ENCODE measurements around the gene DVL2. TPM values are rescaled to one million over a fixed set of nuclear protein-coding genes. Genes with fewer than 3 reads are reported as not detected.

Gene DVL2
- total RNA-seq, 1 donor from 2014 or later, result 46.4 TPM

GRCh38 chr17:7238420-7239090 lies 4.2 kb upstream of the DVL2 start:
- Histone ChIP-seq H3K4me1 (peaks cover 50% of the 10 kb centered on the region), H3K27me3 (ENCODE audit: low read depth) (no peaks in the 10 kb centered on the region), H3K4me3 (peak overlapping the region; percentile 97), H3K36me3 (peaks cover 41% of the 10 kb centered on the region), H3K9me3 (no peaks in the 10 kb centered on the region), H3K27ac (peak overlapping the region; percentile 88)
- TF ChIP-seq CTCF (IDR thresholded peaks at IDR 0.05), result no peak
- ATAC-seq (no peak), DNase-seq (no peak)
- intact Hi-C loops (cut with DNase I), result no loop called here

GRCh38 chr17:7237761-7238419 lies 3.6 kb upstream of the DVL2 start:
- Histone ChIP-seq H3K4me1 (peaks cover 52% of the 10 kb centered on the region), H3K27me3 (ENCODE audit: low read depth) (no peaks in the 10 kb centered on the region), H3K36me3 (peaks cover 40% of the 10 kb centered on the region), H3K27ac (peak overlapping the region; percentile 88), H3K9me3 (no peaks in the 10 kb centered on the region), H3K4me3 (peak overlapping the region; percentile 97)
- peak; percentile 90 for DNase-seq
- TF ChIP-seq CTCF (IDR thresholded peaks at IDR 0.05), result no peak
- ATAC-seq, result peak; percentile 25
- intact Hi-C loops (cut with DNase I), result no loop called here

- Histone ChIP-seq H3K36me3 (peaks cover 40% of the 10 kb centered on the region), H3K4me3 (peak overlapping the region; percentile 97), H3K27ac (peak overlapping the region; percentile 88), H3K27me3 (ENCODE audit: low read depth) (no peaks in the 10 kb centered on the region), H3K9me3 (no peaks in the 10 kb centered on the region), H3K4me1 (peaks cover 57% of the 10 kb centered on the region)
- ATAC-seq, result no peak
- intact Hi-C loops (cut with DNase I), result no loop called here
- no peak for DNase-seq
- no peak for TF ChIP-seq CTCF (IDR thresholded peaks at IDR 0.05)
Observed at GRCh38 chr17:7237266-7237760, 3.0 kb upstream of the DVL2 start.

GRCh38 chr17:7236808-7237207 lies 2.5 kb upstream of the DVL2 start:
- H3K27ac ChIP-seq, result no peak overlapping the region
- peaks cover 63% of the 10 kb centered on the region for H3K4me1 ChIP-seq
- no peak for TF ChIP-seq CTCF (IDR thresholded peaks at IDR 0.05)
- no peaks in the 10 kb centered on the region for H3K27me3 ChIP-seq (ENCODE audit: low read depth)
- ATAC-seq, result no peak
- no peaks in the 10 kb centered on the region for H3K9me3 ChIP-seq
- H3K36me3 ChIP-seq, result peaks cover 40% of the 10 kb centered on the region
- DNase-seq, result no peak
- intact Hi-C loops (cut with DNase I), result no loop called here
- H3K4me3 ChIP-seq, result peak overlapping the region; percentile 97

- DNase-seq (no peak), ATAC-seq (no peak)
- intact Hi-C loops (cut with DNase I), result no loop called here
- H3K27ac ChIP-seq, result no peak overlapping the region
- H3K4me1 ChIP-seq, result peaks cover 58% of the 10 kb centered on the region
- peaks cover 35% of the 10 kb centered on the region for H3K36me3 ChIP-seq
- H3K4me3 ChIP-seq, result no peak overlapping the region
- no peaks in the 10 kb centered on the region for H3K27me3 ChIP-seq (ENCODE audit: low read depth)
- no peaks in the 10 kb centered on the region for H3K9me3 ChIP-seq
- TF ChIP-seq CTCF (IDR thresholded peaks at IDR 0.05), result no peak
Observed at GRCh38 chr17:7235693-7236665, 1.7 kb upstream of the DVL2 start.
